ENCODE data around the gene PSMD1.
"Not testable (repeated sequence)": the region's sequence is repeated elsewhere in the genome, so short reads cannot be mapped to it uniquely, and the experiment has no call there.

The PSMD1 gene

DNA sequence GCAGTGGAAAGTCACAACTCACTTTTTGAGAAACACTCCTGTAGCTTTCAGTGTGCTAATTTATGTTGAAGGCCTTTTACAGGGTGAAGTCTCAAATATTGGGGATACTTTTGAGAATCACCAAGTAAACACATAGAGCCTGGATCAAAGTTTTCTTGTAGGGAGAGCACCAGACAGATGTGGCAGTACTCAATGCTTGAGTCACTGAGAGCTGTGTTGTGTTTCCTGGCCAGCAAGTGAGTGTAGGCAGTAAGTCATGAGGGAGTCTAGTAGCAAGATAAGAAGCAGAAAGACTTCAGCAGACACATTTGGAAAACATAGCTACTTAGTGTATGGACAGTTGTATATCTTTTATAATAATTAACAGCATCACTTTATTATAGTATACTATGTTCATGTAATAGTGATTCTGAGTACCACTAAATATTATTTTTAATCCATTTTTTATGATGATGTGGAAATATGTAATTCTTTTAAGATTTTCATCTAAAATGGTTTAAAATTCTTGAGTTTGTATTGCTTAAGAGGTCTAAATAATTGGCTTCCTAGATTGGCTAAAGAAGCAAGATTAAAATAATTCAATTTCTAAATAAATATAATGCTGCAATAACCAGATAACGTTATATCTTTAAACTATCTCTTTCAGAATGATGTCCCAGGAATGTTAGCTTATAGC is 12.8 kb downstream of the PSMD1 start:
- no peak for DNase-seq (ENCODE audit: low read depth)
- TF ChIP-seq, protein P1, sequence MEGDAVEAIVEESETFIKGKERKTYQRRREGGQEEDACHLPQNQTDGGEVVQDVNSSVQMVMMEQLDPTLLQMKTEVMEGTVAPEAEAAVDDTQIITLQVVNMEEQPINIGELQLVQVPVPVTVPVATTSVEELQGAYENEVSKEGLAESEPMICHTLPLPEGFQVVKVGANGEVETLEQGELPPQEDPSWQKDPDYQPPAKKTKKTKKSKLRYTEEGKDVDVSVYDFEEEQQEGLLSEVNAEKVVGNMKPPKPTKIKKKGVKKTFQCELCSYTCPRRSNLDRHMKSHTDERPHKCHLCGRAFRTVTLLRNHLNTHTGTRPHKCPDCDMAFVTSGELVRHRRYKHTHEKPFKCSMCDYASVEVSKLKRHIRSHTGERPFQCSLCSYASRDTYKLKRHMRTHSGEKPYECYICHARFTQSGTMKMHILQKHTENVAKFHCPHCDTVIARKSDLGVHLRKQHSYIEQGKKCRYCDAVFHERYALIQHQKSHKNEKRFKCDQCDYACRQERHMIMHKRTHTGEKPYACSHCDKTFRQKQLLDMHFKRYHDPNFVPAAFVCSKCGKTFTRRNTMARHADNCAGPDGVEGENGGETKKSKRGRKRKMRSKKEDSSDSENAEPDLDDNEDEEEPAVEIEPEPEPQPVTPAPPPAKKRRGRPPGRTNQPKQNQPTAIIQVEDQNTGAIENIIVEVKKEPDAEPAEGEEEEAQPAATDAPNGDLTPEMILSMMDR (conservative IDR thresholded peaks at IDR 0.05; ENCODE audit: low read depth, low read length) = no peak

GRCh38 chr2:231084565-231084964 is 27.9 kb downstream of the PSMD1 start:
- no peak for DNase-seq (ENCODE audit: low read depth)
- TF ChIP-seq, protein P1 (conservative IDR thresholded peaks at IDR 0.05; ENCODE audit: low read depth, low read length) = no peak
- no peak overlapping the region for H3K4me3 ChIP-seq (ENCODE audit: low read length)

More for the DNA sequence above, 12.8 kb downstream of the PSMD1 start:
- no peak overlapping the region for H3K4me3 ChIP-seq (ENCODE audit: low read length)

DNA sequence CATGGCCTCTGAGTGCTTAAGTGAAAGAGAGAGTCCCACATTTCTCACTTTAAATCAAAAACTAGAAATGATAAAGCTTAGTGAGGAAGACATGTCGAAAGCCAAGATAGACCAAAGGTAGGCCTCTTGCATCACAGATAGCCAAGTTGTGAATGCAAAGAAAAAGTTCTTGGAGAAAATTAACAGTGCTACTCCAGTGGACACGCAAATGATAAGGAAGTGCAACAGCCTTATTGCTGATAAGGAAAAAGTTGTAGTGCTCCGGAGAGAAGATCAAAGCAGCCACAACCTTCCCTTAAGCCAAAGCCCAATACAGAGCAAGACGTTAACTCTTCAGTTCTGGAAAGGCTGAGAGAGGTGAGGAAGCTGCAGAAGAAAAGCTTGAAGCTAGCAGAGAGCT is 32.1 kb downstream of the PSMD1 start:
- H3K4me3 ChIP-seq (ENCODE audit: low read length) = no peak overlapping the region
- TF ChIP-seq, protein P1 (conservative IDR thresholded peaks at IDR 0.05; ENCODE audit: low read depth, low read length) = no peak
- no peak for DNase-seq (ENCODE audit: low read depth)

- TF ChIP-seq, protein P1 (conservative IDR thresholded peaks at IDR 0.05; ENCODE audit: low read depth, low read length) = no peak
- no peak for DNase-seq (ENCODE audit: low read depth)
- H3K4me3 ChIP-seq (ENCODE audit: low read length) = no peak overlapping the region
Observed at GRCh38 chr2:231093933-231094332, 37.3 kb downstream of the PSMD1 start.

GRCh38 chr2:231094736-231095346 is 38.2 kb downstream of the PSMD1 start:
- DNase-seq (ENCODE audit: low read depth) = no peak
- TF ChIP-seq, protein P1 (conservative IDR thresholded peaks at IDR 0.05; ENCODE audit: low read depth, low read length) = no peak
- no peak overlapping the region for H3K4me3 ChIP-seq (ENCODE audit: low read length)

GRCh38 chr2:231099918-231100317 is 43.3 kb downstream of the PSMD1 start:
- TF ChIP-seq, protein P1 (conservative IDR thresholded peaks at IDR 0.05; ENCODE audit: low read depth, low read length) = no peak
- no peak overlapping the region for H3K4me3 ChIP-seq (ENCODE audit: low read length)
- no peak for DNase-seq (ENCODE audit: low read depth)

- DNase-seq (ENCODE audit: low read depth) = not testable (repeated sequence)
Observed at GRCh38 chr2:231100321-231100720, 43.7 kb downstream of the PSMD1 start.

More at GRCh38 chr2:231100321-231100720, 43.7 kb downstream of the PSMD1 start:
- H3K4me3 ChIP-seq (ENCODE audit: low read length) = not testable (repeated sequence)

All from retinal pigment epithelial cell (primary cell).